Left cardiac atrium (tissue), 4 donors: ENCODE measurements around the gene GALNT1. TPM values are rescaled to one million over a fixed set of nuclear protein-coding genes. Genes with fewer than 3 reads are reported as not detected.
A peak's percentile ranks its signal among the peaks of the same experiment; 100 is the strongest.

Experiments used
- ATAC-seq, 2 donors: fragments of 200-7000 bp; cut with Tn5 transposase; one replicate each; pipeline ENCODE4 v1.9.1; 2020; ENCODE audit warnings: mild to moderate bottlenecking in 2 of 2, moderate library complexity in 2 of 2
- DNase-seq: peaks from one replicate; pipeline ENCODE4 v3.0.0-alpha.2; 2020
- intact Hi-C, 2 donors: fragments of 100-400 bp; cut with DNase I; formaldehyde crosslinking; loops; one replicate each; pipeline versions ENCODE4 v1.14.1 to v1.15.1; 2022 to 2023
- total RNA-seq, 2 donors: library from RNA; stranded (reverse); fragmentation: NEBNext Ultra II Directional; extraction: Animal tissue kit (Norgen Biotek cat#: 25700); gene quantifications; one replicate each; pipeline ENCODE4 v1.2.1, GENCODE V29; 2021
- donor health status: DM: no; HTN: yes; CAD: no.
- donor health status: DM: no; HTN: yes; CAD: no; lungs with severe emphysema.
- donor health status: DM: yes; HTN: yes; CAD: no.
- donor health status: Dilated cardiomyopathy.

The GALNT1 gene
- total RNA-seq, 2 donors from 2014 or later = 54.1 to 58.5 TPM

DNA sequence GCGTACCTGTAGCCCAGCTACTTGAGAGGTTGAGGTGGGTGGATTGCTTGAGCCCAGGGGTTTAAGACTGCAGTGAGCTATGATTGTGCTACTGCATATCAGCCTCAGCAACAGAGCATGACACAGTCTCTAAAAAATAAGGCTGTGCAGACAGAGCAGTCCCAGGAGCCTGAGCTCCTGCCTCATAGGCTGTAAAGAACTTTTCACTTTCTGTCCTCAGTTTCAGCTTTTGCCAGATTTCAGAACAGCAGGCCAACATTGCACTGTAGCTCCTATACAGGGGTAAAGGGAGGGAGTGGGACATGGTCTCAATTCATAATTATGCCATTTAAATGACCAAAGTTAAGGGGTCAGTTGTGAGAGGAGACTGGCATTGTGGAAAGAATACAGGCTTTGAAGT, 150.6 kb downstream of the GALNT1 start:
- peak; percentile 47 to 73 for ATAC-seq

GRCh38 chr18:35732636-35733035, 151.1 kb downstream of the GALNT1 start:
- ATAC-seq (peak; percentile 27 to 81), DNase-seq (no peak)
- intact Hi-C loops = no loop called here

More for the DNA sequence above, 150.6 kb downstream of the GALNT1 start:
- intact Hi-C loops = no loop called here
- DNase-seq = no peak

GRCh38 chr18:35733408-35733807, 151.9 kb downstream of the GALNT1 start:
- ATAC-seq (no peak), DNase-seq (no peak)
- intact Hi-C loops = no loop called here

GRCh38 chr18:35736696-35737095, 155.2 kb downstream of the GALNT1 start:
- DNase-seq (no peak), ATAC-seq (no peak)
- intact Hi-C loops = no loop called here

DNA sequence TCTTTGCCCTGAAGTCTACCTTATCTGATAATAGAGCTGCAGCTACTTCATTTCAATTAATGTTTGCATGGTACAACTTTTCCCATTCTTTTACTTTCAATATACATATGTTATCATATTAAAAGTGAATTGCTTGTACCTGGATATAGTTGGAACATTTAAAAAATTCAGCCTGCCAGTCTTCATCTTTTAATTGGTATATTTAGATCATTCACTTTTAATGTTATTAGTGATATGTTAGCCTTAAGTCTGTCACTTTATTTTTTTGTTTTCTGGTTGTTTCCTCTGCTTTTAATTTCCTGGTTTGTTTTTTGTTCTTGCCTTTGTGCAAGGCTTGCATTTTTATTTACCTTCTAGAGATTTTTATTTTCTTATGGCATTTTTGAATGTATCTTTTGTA, 158.2 kb downstream of the GALNT1 start:
- no peak for ATAC-seq
- intact Hi-C loops = no loop called here
- no peak for DNase-seq

DNA sequence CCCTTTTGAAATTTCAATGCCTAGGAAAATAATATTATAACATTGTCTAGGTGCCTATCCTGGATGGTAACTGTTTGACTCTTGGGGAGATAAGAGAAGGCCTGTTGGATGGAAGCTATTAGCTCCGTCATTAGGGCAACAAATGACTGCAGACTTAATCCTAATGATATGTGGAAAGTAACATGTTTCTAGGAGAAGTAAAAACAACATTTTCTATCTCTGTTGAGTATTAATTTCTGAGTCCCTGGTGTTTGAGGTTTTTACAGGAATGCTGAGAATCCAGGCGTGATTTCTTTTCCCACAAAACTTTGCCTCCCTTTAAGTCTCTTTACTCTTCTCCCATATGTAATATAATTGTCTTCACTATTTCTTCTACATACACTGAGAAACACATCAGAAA, 159.1 kb downstream of the GALNT1 start:
- no peak for ATAC-seq
- intact Hi-C loops = no loop called here
- no peak for DNase-seq

- no peak for ATAC-seq
- no peak for DNase-seq
- intact Hi-C loops = no loop called here
Observed at GRCh38 chr18:35743916-35744315, 162.4 kb downstream of the GALNT1 start.

- intact Hi-C loops = no loop called here
- ATAC-seq (no peak), DNase-seq (no peak)
Observed at GRCh38 chr18:35745814-35746213, 164.3 kb downstream of the GALNT1 start.

DNA sequence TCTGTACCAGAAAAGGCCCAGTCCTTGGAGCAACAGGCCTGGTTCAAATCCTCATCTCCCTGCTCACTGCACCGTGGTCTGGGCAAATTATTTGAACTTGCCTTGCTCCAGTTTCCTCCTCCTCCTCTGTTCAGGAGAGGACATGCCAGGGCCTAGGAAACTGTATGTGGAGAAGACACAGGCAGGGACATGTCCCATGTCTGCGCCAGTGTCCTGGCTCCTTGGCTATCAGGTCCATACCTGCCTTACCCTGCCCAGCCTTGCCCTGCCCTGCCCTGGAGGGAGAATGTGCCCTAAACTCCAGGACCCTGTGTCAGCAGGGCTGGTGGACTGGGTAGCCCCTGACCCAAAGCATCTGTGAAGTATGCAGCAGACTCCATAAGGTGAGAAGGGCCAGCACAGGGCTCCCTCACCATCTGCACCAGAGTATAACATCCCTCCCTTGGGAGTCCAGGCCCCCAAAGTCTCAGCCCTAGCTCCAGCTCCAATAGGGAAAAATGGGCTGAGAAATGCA, 165.3 kb downstream of the GALNT1 start:
- DNase-seq (no peak), ATAC-seq (no peak)
- intact Hi-C loops = no loop called here

DNA sequence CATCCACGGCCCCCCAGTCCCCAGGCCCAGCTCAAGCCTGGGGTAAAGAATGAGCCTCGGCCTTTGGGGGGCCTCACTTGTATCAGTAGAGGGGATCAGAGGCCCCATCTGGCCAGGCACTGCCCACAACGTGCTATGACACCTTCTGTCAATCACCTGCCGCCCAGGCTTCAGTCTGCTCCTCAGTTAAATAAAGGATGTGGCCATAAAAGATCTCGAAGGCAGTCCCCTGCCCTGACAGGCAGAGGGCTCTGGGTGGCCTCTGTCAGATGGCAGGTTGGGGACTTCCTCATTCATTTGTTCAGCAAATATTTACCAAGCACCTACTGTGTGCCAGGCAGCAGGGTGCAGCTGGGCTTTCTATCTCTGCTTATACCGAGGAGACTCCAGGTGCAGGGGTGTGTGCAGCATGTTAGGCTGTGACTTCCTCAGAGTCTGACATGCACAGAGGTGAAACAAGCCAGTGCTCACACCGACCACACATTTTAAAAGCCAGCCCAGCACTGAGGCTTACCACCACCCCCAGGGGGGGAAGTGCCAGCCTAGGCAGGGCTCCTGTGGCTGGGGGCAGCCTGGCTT, 166.4 kb downstream of the GALNT1 start:
- intact Hi-C loops = no loop called here

GRCh38 chr18:35749701-35750100, 168.2 kb downstream of the GALNT1 start:
- no peak for ATAC-seq
- intact Hi-C loops = loop anchor here (5.0 to 10.0 kb wide), 2 partner anchors 203 to 535 kb away; no protein-coding TSS in a partner anchor

More for the DNA sequence above, 166.4 kb downstream of the GALNT1 start:
- ATAC-seq (no peak), DNase-seq (no peak)

DNA sequence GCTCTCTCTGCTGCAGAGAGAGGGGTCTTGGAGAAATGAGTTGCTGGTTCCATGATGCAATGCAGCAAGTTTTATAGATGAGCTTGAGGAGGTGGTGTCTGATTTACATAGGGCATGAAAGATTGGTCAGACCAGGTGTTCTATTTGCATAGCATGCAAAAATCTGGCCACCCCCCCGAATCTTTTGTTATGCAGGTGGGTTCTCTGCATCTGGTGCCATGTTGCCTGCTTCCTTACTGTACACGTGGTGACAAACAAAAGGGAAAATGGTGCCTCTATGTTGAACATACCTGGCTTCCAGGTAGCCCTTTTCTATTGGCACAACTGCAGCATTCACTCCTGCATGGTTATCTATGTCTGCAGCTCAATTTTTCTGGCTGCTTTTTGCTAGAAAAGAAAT, 169.4 kb downstream of the GALNT1 start:
- intact Hi-C loops = loop anchor here (5.0 to 10.0 kb wide), 2 partner anchors 201 to 534 kb away; no protein-coding TSS in a partner anchor
- DNase-seq (no peak), ATAC-seq (no peak)

More at GRCh38 chr18:35749701-35750100, 168.2 kb downstream of the GALNT1 start:
- no peak for DNase-seq

DNA sequence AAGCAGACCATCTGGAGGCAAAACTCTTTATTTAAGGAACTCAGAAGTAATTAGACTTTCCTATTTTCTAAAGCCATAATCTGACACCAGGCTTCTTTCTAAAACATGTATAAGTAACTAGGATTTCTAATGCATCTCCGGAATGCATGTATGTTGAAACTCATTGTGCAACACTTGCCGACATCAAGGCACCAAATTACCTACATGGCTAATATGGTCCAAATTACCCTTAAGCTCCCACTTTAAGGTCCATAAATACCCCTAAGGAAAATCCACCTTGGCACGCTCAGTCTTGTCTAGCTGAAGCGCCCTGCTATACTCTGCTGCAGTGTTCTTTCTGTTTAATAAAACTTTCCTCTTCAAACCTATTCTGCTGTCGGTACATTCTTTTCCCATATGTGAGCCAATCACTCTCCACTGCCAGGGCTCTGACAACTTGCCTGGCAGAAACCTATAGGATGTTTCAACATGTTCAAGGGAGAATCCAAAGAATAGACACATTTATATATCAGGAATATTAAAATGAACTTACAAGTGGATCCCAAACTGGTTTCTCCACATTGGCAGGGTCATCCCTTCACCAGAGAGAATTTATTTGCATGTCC, 171.9 kb downstream of the GALNT1 start:
- intact Hi-C loops = loop anchor here (5.0 to 10.0 kb wide), 2 partner anchors 199 to 531 kb away; no protein-coding TSS in a partner anchor
- DNase-seq (no peak), ATAC-seq (no peak)

GRCh38 chr18:35754464-35754863, 172.9 kb downstream of the GALNT1 start:
- DNase-seq (no peak), ATAC-seq (no peak)
- intact Hi-C loops = loop anchor here (5.0 to 10.0 kb wide), 2 partner anchors 198 to 530 kb away; no protein-coding TSS in a partner anchor

GRCh38 chr18:35755369-35755768, 173.8 kb downstream of the GALNT1 start:
- no peak for ATAC-seq
- DNase-seq = no peak
- intact Hi-C loops = loop anchor here in 1 of 2 donors (10.0 kb wide), 1 partner anchor 529 kb away; no protein-coding TSS in a partner anchor

DNA sequence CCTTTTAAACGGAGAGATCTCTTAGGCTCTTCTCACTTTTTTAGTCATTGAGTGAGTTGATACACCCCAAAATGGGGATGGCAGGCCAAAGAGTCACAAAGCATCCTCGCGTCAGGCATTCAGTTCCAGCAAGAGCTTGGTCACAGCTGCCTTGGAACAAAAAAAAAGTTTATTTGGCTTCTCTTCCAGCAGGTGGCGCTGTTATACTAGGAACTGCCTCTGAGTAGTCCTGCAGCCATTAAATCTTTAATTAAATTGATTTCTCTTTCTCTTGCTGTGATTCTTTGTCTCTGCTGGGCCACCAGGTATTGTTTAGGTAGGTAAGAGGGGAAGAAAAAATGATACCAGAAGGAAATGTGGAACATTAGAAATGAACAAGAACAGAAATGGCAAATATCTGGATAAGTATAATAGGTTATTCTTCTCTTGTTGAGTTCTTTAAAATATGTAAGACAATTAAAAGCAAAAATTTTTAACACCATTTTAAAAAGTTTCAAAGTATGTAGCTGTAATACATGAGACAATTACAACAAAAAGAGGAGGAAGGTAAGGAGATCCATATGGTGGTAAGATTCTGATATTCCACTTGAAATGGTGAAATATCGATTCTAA, 175.1 kb downstream of the GALNT1 start:
- intact Hi-C loops = loop anchor here in 1 of 2 donors (1.0 to 10.0 kb wide), 2 partner anchors 194 to 528 kb away; no protein-coding TSS in a partner anchor
- no peak for DNase-seq
- peak; percentile 70 to 78 for ATAC-seq
